HUES48 (cell line): ENCODE measurements around the gene ASIP.

Experiments
- H3K27ac ChIP-seq: one replicate; pipeline ENCODE4 v1.7.0; 2013; ENCODE audit warnings: low read depth, low read length, inconsistent platforms
- H3K27me3 ChIP-seq: 2 replicates; pipeline ENCODE4 v1.6.1; 2013; ENCODE audit warnings: mild to moderate bottlenecking, low read length; ENCODE audit not compliant: control insufficient read depth, insufficient read depth
- H3K36me3 ChIP-seq: 2 replicates; pipeline ENCODE4 v1.6.1; 2013; ENCODE audit warnings: low read length; ENCODE audit not compliant: control insufficient read depth, insufficient read depth
- H3K4me1 ChIP-seq: 2 replicates; pipeline ENCODE4 v1.6.1; 2013; ENCODE audit warnings: mild to moderate bottlenecking, low read length; ENCODE audit not compliant: control insufficient read depth, insufficient read depth
- H3K4me3 ChIP-seq: 2 replicates; pipeline ENCODE4 v1.5.1; 2013; ENCODE audit warnings: mild to moderate bottlenecking, low read depth, low read length
- H3K9ac ChIP-seq: 2 replicates; pipeline ENCODE4 v1.6.1; 2013; ENCODE audit warnings: mild to moderate bottlenecking, low read depth, low read length, moderate library complexity
- H3K9me3 ChIP-seq: 2 replicates; pipeline ENCODE4 v1.6.1; 2013; ENCODE audit warnings: low read length; ENCODE audit not compliant: control insufficient read depth, insufficient read depth

The ASIP gene

DNA sequence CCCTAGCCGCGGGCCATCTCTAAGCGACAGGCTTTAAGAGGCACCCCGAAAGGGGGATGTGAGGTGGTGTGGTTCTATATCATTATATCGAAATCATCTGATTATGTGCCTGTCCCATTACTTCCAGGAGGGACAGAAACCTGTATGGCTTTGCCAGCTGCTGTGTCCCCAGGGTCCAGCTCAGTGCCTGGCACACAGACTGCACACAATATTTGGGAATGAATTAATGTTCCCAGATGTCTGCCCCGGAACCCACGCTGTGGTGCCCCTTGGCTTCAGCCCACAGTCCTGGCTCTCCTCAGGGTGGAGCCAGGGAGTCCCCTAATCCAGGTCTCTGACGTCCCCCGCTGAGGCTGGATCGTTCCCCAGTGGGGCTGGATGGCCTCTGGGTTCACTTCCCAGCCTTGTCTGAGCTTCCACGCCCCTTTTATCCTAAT, 70.8 kb downstream of the ASIP start:
- 0 out of 2 replicates have a peak, but pooled peaks cover 5% of the 10 kb centered on the region for H3K4me1 ChIP-seq
- H3K9me3 ChIP-seq, result no peaks in the 10 kb centered on the region
- H3K9ac ChIP-seq, result no peak overlapping the region
- H3K4me3 ChIP-seq, result peak overlapping the region; percentile 59
- H3K27ac ChIP-seq, result no peak overlapping the region
- H3K36me3 ChIP-seq, result no peaks in the 10 kb centered on the region
- H3K27me3 ChIP-seq, result peaks cover 11% of the 10 kb centered on the region

DNA sequence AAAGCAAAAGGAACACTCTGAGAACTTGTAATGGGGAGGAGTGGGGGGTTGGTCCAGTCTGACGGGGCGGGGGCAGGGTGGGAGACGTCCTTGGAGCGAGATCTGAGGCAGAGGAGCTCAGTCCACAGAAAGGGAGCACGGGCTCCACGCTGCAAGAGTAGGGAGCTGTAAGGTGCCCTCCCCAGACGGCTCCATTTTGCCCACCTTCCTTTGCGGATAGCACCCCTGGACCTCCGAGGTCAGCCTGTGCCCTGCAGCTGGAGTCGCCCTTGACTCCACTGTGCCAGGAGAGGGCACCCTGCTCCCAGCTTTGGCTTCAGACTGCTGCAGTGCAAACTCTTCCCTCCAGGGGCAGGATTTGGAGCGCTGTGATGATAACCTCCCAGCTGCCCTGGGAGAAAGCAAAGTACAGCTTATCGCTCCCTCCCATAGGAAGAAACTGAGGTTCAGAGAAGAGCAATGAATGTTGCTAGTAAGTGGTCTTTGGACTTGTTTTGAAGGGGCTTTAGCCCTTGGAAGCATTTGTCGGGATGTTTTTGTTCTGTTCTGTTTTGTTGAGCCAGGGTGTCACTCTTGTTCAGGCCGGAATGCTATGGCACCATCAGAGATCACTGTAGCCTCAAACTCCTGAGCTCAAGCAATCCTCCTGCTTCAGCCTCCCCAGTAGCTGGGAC, 71.5 kb downstream of the ASIP start:
- H3K27ac ChIP-seq, result no peak overlapping the region
- H3K4me3 ChIP-seq, result peak overlapping the region; percentile 59

DNA sequence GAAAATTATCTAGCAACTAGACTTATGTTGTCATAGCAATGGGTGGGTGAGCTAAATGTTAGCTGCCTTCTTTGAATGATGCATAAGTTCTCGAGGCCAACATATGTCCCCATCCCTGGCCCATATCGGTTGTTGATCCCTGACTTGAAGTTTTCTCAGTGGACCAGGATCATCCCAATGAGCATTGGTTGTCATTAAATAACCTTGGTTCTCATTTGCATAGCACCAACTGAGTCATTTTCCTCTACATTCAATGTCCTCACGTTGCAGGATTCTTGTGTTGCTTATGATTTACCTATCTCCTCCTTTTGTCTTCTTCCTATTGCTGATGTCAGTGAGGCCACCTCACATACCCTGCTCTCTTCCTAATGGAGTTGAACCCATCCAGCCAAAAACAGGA, 74.0 kb downstream of the ASIP start:
- H3K4me1 ChIP-seq, result peaks cover 13% of the 10 kb centered on the region; the same call in 1 of the 2 replicates

More for the DNA sequence above, 71.5 kb downstream of the ASIP start:
- no peaks in the 10 kb centered on the region for H3K9me3 ChIP-seq
- H3K36me3 ChIP-seq, result no peaks in the 10 kb centered on the region
- H3K4me1 ChIP-seq, result 0 out of 2 replicates have a peak, but pooled peaks cover 5% of the 10 kb centered on the region
- no peak overlapping the region for H3K9ac ChIP-seq
- peaks cover 11% of the 10 kb centered on the region for H3K27me3 ChIP-seq

DNA sequence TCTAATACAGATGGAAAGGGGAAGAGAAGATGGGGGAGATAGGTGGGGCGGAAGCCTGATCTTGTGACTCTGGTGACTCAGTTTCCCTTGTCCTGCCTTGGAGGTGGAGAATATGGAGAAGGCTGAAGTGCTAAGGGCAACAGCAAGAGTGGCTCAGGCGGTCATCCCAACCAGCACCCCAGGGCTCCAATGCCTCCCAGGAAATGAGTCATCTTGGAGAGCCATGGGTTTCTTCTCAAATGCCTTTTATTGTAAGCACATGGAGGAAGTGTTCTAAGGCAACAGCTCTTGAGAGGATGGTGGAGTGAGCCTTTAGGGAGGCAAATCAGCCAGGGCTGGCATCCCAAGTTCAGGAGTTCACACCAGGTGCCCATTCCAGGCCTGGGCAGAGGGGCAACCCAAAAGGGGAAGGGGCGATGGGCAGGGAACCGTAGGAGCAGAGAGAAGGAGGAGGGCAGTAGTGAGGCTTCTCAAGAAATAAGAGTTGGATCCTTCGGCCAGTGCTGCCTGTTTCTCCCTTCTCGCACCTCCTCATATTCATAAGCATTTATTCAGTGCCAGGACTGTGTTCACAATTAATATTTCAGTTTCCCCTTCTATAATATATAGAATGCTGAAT, 75.1 kb downstream of the ASIP start:
- Histone ChIP-seq H3K9ac (no peak overlapping the region), H3K36me3 (no peaks in the 10 kb centered on the region), H3K27me3 (peaks cover 11% of the 10 kb centered on the region), H3K4me3 (no peak overlapping the region), H3K27ac (no peak overlapping the region), H3K4me1 (peaks cover 13% of the 10 kb centered on the region; the same call in 1 of the 2 replicates), H3K9me3 (no peaks in the 10 kb centered on the region)

More for the DNA sequence above, 74.0 kb downstream of the ASIP start:
- Histone ChIP-seq H3K27me3 (peaks cover 11% of the 10 kb centered on the region), H3K9me3 (no peaks in the 10 kb centered on the region), H3K27ac (no peak overlapping the region), H3K36me3 (no peaks in the 10 kb centered on the region), H3K9ac (no peak overlapping the region), H3K4me3 (no peak overlapping the region)
